ENCODE data around the gene S100A5. TPM values are rescaled to one million over a fixed set of nuclear protein-coding genes. Genes with fewer than 3 reads are reported as not detected.

S100A5 gene
- total and polyA plus RNA-seq, 9 of the 15 experiments (the other 6 are each of a cell fraction or from before 2014, with no cell fraction given) = 0.56 to 1.4 (median 0.64) TPM; not detected in 5

DNA sequence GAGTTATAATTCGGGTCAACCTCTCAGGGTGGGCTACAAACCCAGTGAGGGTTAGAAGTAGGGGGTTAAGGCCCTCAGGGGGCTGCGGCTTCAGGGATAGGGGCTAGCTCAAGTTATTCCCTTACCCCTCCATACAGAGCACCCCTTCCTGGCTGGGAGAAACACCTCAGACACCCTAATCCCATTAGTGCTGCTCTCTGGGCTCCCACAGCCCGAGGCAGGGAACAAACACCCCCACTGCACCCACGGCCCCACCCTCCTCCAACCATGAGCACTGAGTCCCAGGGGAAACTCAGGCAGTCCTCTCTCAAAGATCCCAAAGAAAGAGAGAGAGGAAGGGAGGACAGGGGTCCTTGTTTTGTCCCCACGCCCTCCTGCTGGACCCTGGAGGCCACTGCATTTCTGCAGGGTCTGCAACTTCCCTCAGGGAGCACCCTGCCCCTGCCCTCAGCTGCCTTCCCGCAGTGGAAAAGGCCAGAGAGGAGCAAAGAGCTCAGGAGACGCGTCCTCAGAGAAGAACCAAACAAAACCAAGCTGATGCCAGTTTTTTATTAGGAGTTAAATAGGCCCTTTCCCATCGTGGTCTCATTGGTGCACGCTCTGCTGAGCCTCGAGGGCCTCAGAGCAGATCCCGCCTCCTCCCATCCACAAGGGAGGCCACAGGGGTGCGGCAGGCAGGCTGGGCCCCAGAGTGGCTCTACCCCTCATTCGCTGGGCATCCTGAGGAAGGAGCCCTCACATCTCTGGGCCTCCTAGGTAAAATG lies 6.2 kb upstream of the S100A5 start:
- Histone ChIP-seq H3K9me3 (replicated peaks; ENCODE audit: control insufficient read depth, insufficient read depth, low read depth, low read length) (no peaks in the 10 kb centered on the region), H3K4me2 (ENCODE audit: insufficient read depth, low read length) (no peak overlapping the region), H3K36me3 (ENCODE audit: control insufficient read depth, insufficient read depth, low read length) (no peaks in the 10 kb centered on the region), H3K27me3 (ENCODE audit: control insufficient read depth in 2 of 2, insufficient read depth in 2 of 2, low read length in 2 of 2) (no peaks in the 10 kb centered on the region), H4K20me1 (replicated peaks; ENCODE audit: control insufficient read depth, insufficient read depth, low read length) (no peaks in the 10 kb centered on the region), H3K4me3 (no peak overlapping the region), H3K9me1 (ENCODE audit: control insufficient read depth, insufficient read depth, low read length) (no peaks in the 10 kb centered on the region), H3K4me1 (replicated peaks in 1 of 2; ENCODE audit: control insufficient read depth in 2 of 2, insufficient read depth in 2 of 2, low read length in 2 of 2) (peaks cover 62 to 74% of the 10 kb centered on the region in 2 experiments), H3K9ac (ENCODE audit: insufficient read depth in 1 of 2, low read depth in 2 of 2, low read length in 2 of 2) (peak overlapping the region in 1 of 2 experiments; percentile 45; a peak in 3 of 4 replicates), H3K79me2 (ENCODE audit: control insufficient read depth, insufficient read depth, low read length) (no peaks in the 10 kb centered on the region), H3K27ac (ENCODE audit: extremely low read depth, low read depth, low read length) (no peak overlapping the region), H2AFZ (ENCODE audit: low read depth, low read length) (peak overlapping the region; percentile 62)
- no peak for DNase-seq (ENCODE audit: extremely low read depth in 1 of 4, low spot score in 3 of 4)
- in situ Hi-C loops (cut with MboI) = no loop called here
- ChIA-PET POLR2A (interaction anchor here (0.7 kb wide), 1 partner anchor 918 kb away, joined by 3 read pairs; no protein-coding TSS in a partner anchor), CTCF (ENCODE audit: low intra/inter-chr PET ratio) (no interaction called here)
- no peak for FAIRE-seq
- ATAC-seq = no peak
- WGBS (ENCODE audit: insufficient coverage, low coverage, missing lambda C conversion rate) = 65% methylated on average over 13 of the region's 14 CpGs
- no TSS peak for BruUV-seq (replicated peaks)
- intact Hi-C loops (cut with micrococcal nuclease) = no loop called here
- TF ChIP-seq L3MBTL2 (IDR thresholded peaks at IDR 0.05) = no peak
- no peak for TF ChIP-seq CEBPG (CRISPR knock-in tag; IDR thresholded peaks at IDR 0.05)
- no peak for TF ChIP-seq CEBPG (tag; conservative IDR thresholded peaks at IDR 0.05 in 1 of 2, IDR thresholded peaks at IDR 0.05 in 1 of 2)
- TF ChIP-seq, protein P1, sequence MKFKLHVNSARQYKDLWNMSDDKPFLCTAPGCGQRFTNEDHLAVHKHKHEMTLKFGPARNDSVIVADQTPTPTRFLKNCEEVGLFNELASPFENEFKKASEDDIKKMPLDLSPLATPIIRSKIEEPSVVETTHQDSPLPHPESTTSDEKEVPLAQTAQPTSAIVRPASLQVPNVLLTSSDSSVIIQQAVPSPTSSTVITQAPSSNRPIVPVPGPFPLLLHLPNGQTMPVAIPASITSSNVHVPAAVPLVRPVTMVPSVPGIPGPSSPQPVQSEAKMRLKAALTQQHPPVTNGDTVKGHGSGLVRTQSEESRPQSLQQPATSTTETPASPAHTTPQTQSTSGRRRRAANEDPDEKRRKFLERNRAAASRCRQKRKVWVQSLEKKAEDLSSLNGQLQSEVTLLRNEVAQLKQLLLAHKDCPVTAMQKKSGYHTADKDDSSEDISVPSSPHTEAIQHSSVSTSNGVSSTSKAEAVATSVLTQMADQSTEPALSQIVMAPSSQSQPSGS (CRISPR knock-in tag; IDR thresholded peaks at IDR 0.05) = no peak
- no peak for TF ChIP-seq CBFB (CRISPR knock-in tag; IDR thresholded peaks at IDR 0.05)
- TF ChIP-seq, protein P2, sequence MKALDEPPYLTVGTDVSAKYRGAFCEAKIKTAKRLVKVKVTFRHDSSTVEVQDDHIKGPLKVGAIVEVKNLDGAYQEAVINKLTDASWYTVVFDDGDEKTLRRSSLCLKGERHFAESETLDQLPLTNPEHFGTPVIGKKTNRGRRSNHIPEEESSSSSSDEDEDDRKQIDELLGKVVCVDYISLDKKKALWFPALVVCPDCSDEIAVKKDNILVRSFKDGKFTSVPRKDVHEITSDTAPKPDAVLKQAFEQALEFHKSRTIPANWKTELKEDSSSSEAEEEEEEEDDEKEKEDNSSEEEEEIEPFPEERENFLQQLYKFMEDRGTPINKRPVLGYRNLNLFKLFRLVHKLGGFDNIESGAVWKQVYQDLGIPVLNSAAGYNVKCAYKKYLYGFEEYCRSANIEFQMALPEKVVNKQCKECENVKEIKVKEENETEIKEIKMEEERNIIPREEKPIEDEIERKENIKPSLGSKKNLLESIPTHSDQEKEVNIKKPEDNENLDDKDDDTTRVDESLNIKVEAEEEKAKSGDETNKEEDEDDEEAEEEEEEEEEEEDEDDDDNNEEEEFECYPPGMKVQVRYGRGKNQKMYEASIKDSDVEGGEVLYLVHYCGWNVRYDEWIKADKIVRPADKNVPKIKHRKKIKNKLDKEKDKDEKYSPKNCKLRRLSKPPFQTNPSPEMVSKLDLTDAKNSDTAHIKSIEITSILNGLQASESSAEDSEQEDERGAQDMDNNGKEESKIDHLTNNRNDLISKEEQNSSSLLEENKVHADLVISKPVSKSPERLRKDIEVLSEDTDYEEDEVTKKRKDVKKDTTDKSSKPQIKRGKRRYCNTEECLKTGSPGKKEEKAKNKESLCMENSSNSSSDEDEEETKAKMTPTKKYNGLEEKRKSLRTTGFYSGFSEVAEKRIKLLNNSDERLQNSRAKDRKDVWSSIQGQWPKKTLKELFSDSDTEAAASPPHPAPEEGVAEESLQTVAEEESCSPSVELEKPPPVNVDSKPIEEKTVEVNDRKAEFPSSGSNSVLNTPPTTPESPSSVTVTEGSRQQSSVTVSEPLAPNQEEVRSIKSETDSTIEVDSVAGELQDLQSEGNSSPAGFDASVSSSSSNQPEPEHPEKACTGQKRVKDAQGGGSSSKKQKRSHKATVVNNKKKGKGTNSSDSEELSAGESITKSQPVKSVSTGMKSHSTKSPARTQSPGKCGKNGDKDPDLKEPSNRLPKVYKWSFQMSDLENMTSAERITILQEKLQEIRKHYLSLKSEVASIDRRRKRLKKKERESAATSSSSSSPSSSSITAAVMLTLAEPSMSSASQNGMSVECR (CRISPR knock-in tag; IDR thresholded peaks at IDR 0.05) = no peak
- no peak for TF ChIP-seq RBM17 (IDR thresholded peaks at IDR 0.05; ENCODE audit: borderline replicate concordance, low read depth, low read length)
- no peak for TF ChIP-seq POLR2AphosphoS2 (IDR thresholded peaks at IDR 0.05; ENCODE audit: low read length)
- TF ChIP-seq PCBP2 (IDR thresholded peaks at IDR 0.05; ENCODE audit: low read depth, low read length, poor library complexity, severe bottlenecking) = no peak
- TF ChIP-seq NFE2 (IDR thresholded peaks at IDR 0.05; ENCODE audit: low read depth) = no peak
- no peak for TF ChIP-seq ELF2 (CRISPR knock-in tag; IDR thresholded peaks at IDR 0.05)
- TF ChIP-seq, protein P3, sequence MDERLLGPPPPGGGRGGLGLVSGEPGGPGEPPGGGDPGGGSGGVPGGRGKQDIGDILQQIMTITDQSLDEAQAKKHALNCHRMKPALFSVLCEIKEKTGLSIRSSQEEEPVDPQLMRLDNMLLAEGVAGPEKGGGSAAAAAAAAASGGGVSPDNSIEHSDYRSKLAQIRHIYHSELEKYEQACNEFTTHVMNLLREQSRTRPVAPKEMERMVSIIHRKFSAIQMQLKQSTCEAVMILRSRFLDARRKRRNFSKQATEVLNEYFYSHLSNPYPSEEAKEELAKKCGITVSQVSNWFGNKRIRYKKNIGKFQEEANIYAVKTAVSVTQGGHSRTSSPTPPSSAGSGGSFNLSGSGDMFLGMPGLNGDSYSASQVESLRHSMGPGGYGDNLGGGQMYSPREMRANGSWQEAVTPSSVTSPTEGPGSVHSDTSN (CRISPR knock-in tag; IDR thresholded peaks at IDR 0.05; ENCODE audit: low read depth) = no peak
- TF ChIP-seq, protein P3 (tag; conservative IDR thresholded peaks at IDR 0.05; ENCODE audit: low read depth) = no peak
- no peak for TF ChIP-seq SNRNP70 (optimal IDR thresholded peaks at IDR 0.05; ENCODE audit: low read depth, low read length)

Data from K562 (cell line).